ENCODE results near the gene RBM45. TPM values are rescaled to one million over a fixed set of nuclear protein-coding genes. Genes with fewer than 3 reads are reported as not detected.

The RBM45 gene
- polyA plus RNA-seq, 2 of the 4 experiments (the other 2 are of a cell fraction): 15.2 to 20.9 TPM

GRCh38 chr2:178109813-178110212 lies 2.4 kb upstream of the RBM45 start:
- no peak for FAIRE-seq
- ATAC-seq: no peak; a peak in 1 of 6 replicates

GRCh38 chr2:178110681-178111080 lies 1.6 kb upstream of the RBM45 start:
- ATAC-seq (no peak), FAIRE-seq (no peak), DNase-seq (ENCODE audit: low read depth in 1 of 2, low spot score in 1 of 2) (no peak)
- TF ChIP-seq HDAC2 (IDR thresholded peaks at IDR 0.05): no peak
- TF ChIP-seq JUN (IDR thresholded peaks at IDR 0.05): no peak
- TF ChIP-seq BCL3 (IDR thresholded peaks at IDR 0.05): no peak
- TF ChIP-seq SMC3 (IDR thresholded peaks at IDR 0.05): no peak
- no peak for TF ChIP-seq PHF8 (IDR thresholded peaks at IDR 0.05; ENCODE audit: borderline replicate concordance, low read depth)
- TF ChIP-seq MAFK (IDR thresholded peaks at IDR 0.05; ENCODE audit: partially characterized antibody): no peak
- ChIA-PET CTCF (interaction anchor here (0.6 to 4.0 kb wide), 13 partner anchors 10 to 307 kb away, joined by 3 to 43 read pairs (median 10); no protein-coding TSS in a partner anchor), POLR2A (no interaction called here)
- Histone ChIP-seq H3K9me3 (no peaks in the 10 kb centered on the region), H3K4me1 (peaks cover 8% of the 10 kb centered on the region; the same call in 2 of the 3 replicates), H3K27ac (no peak overlapping the region), H3K4me2 (no peak overlapping the region), H3K4me3 (no peak overlapping the region)
- WGBS (ENCODE audit: missing lambda C conversion rate): 70% methylated on average over 4 of the region's 4 CpGs

More at GRCh38 chr2:178109813-178110212, 2.4 kb upstream of the RBM45 start:
- peak; percentile 44 to 51 for DNase-seq (ENCODE audit: low read depth in 1 of 2, low spot score in 1 of 2)
- no peaks in the 10 kb centered on the region for H3K9me3 ChIP-seq
- 2% methylated on average over 1 of the region's 1 CpG for WGBS (ENCODE audit: missing lambda C conversion rate)
- no peak overlapping the region for H3K4me2 ChIP-seq
- peaks cover 8% of the 10 kb centered on the region; the same call in 2 of the 3 replicates for H3K4me1 ChIP-seq
- ChIA-PET POLR2A (no interaction called here), CTCF (interaction anchor here (1.4 to 4.0 kb wide), 4 partner anchors 15 to 308 kb away, joined by 3 to 43 read pairs (median 10); no protein-coding TSS in a partner anchor)
- no peak overlapping the region for H3K4me3 ChIP-seq
- H3K27ac ChIP-seq: no peak overlapping the region
- no peak for TF ChIP-seq E2F6 (IDR thresholded peaks at IDR 0.05; ENCODE audit: borderline replicate concordance, low read depth)
- TF ChIP-seq, protein P1, sequence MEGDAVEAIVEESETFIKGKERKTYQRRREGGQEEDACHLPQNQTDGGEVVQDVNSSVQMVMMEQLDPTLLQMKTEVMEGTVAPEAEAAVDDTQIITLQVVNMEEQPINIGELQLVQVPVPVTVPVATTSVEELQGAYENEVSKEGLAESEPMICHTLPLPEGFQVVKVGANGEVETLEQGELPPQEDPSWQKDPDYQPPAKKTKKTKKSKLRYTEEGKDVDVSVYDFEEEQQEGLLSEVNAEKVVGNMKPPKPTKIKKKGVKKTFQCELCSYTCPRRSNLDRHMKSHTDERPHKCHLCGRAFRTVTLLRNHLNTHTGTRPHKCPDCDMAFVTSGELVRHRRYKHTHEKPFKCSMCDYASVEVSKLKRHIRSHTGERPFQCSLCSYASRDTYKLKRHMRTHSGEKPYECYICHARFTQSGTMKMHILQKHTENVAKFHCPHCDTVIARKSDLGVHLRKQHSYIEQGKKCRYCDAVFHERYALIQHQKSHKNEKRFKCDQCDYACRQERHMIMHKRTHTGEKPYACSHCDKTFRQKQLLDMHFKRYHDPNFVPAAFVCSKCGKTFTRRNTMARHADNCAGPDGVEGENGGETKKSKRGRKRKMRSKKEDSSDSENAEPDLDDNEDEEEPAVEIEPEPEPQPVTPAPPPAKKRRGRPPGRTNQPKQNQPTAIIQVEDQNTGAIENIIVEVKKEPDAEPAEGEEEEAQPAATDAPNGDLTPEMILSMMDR (IDR thresholded peaks at IDR 0.05): peak; percentile 76
- TF ChIP-seq, protein P2, sequence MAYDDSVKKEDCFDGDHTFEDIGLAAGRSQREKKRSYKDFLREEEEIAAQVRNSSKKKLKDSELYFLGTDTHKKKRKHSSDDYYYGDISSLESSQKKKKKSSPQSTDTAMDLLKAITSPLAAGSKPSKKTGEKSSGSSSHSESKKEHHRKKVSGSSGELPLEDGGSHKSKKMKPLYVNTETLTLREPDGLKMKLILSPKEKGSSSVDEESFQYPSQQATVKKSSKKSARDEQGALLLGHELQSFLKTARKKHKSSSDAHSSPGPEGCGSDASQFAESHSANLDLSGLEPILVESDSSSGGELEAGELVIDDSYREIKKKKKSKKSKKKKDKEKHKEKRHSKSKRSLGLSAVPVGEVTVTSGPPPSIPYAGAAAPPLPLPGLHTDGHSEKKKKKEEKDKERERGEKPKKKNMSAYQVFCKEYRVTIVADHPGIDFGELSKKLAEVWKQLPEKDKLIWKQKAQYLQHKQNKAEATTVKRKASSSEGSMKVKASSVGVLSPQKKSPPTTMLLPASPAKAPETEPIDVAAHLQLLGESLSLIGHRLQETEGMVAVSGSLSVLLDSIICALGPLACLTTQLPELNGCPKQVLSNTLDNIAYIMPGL (CRISPR knock-in tag; IDR thresholded peaks at IDR 0.05; ENCODE audit: borderline replicate concordance): no peak
- TF ChIP-seq SMC3 (IDR thresholded peaks at IDR 0.05): peak; percentile 46; the same call in 2 of the 3 replicates
- no peak for TF ChIP-seq RARB (CRISPR knock-in tag; IDR thresholded peaks at IDR 0.05)
- TF ChIP-seq RAD21 (conservative IDR thresholded peaks at IDR 0.05 in 1 of 2, IDR thresholded peaks at IDR 0.05 in 1 of 2): peak; percentile 62 to 67
- TF ChIP-seq JUN (IDR thresholded peaks at IDR 0.05): no peak
- TF ChIP-seq MAFK (IDR thresholded peaks at IDR 0.05; ENCODE audit: partially characterized antibody): peak; percentile 75

DNA sequence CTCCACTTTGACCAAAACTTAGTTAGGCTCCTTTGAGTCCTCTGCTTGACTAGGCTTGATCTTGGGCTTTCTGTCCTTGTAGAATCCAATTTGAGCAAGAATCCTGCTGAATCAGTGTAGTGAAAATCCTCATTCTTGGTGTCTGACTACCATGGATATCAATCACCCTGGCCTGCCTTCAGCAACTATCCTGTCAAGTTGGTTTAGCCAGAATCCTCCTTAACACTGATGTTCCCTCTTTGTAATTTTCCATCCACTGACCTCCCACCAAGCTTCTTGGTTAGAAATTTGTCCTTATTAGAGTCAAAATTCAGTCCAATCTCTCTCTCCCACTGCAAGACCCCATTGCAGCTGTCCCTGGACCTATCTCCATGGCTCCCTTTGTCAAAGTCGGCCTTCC lies 494 bp upstream of the RBM45 start:
- 100% methylated on average over 1 of the region's 1 CpG for WGBS (ENCODE audit: missing lambda C conversion rate)
- no peaks in the 10 kb centered on the region for H3K9me3 ChIP-seq
- DNase-seq (ENCODE audit: low read depth in 1 of 2, low spot score in 1 of 2): no peak
- no peak for ATAC-seq
- peak overlapping the region; percentile 37; the same call in 2 of the 3 replicates for H3K4me2 ChIP-seq
- TF ChIP-seq EHMT2 (IDR thresholded peaks at IDR 0.05; ENCODE audit: low read depth) (no peak), HOXB5 (CRISPR knock-in tag; IDR thresholded peaks at IDR 0.05) (no peak), FOXS1 (CRISPR knock-in tag; IDR thresholded peaks at IDR 0.05) (no peak), MYC (IDR thresholded peaks at IDR 0.05; ENCODE audit: borderline replicate concordance, low read length) (no peak), CBX2 (IDR thresholded peaks at IDR 0.05; ENCODE audit: borderline replicate concordance, low read depth) (no peak)
- TF ChIP-seq, protein P2 (CRISPR knock-in tag; IDR thresholded peaks at IDR 0.05; ENCODE audit: borderline replicate concordance): no peak
- ChIA-PET CTCF (interaction anchor here (0.5 to 4.0 kb wide), 36 partner anchors 9 to 540 kb away, joined by 3 to 43 read pairs (median 4); partner anchors contain the start of gene PDE11A), POLR2A (interaction anchor here (1.0 kb wide), 1 partner anchor 303 kb away, joined by 3 read pairs; no protein-coding TSS in a partner anchor)
- FAIRE-seq: no peak
- peaks cover 8% of the 10 kb centered on the region; the same call in 2 of the 3 replicates for H3K4me1 ChIP-seq
- H3K27ac ChIP-seq: peak overlapping the region in 1 of 2 experiments; percentile 49; a peak in 3 of 6 replicates
- H3K4me3 ChIP-seq: no peak overlapping the region
